Measurements from ENCODE around the gene GATA1.

The GATA1 gene

DNA sequence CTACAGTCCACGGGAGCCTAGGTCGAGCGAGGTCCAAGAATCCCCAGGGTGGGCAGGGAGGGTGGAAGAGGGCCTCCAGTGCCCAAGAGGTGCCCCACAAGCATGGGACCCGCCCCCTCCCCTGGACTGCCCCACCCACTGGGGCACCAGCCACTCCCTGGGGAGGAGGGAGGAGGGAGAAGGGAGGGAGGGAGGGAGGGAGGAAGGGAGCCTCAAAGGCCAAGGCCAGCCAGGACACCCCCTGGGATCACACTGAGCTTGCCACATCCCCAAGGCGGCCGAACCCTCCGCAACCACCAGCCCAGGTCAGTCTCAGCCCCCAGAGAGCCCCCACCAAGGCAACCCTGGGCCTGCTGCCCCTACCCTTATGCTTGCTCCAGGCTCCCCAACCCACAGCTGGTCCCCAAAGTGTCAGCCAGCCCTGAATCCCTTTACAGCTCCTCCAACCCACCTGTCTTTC, at the start of gene GATA1:
TSS of gene GATA1 (plus strand) at position 250 of the 460 bp plus-strand sequence. CDS start 4,520 bp downstream, outside the sequence.
- DNase-seq (ENCODE audit: low read depth in 2 of 2), result no peak

DNA sequence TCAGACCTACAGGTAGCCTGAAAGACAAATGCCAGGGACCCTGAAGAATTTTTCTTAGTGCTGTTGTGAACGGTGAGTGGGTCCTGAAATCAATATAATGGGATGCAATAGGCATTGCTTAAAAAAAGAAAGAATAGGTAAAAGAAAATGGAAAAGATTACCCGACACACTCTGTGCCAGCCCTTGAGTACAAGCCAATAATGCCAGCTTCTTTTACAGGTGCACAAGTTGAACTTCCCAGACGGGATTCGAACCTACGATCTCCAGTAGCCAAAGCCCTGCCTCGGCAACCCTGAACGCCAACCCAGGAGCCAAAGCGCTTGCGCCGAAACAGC, 49.5 kb upstream of the GATA1 start:
- DNase-seq (ENCODE audit: low read depth in 2 of 2), result no peak

DNA sequence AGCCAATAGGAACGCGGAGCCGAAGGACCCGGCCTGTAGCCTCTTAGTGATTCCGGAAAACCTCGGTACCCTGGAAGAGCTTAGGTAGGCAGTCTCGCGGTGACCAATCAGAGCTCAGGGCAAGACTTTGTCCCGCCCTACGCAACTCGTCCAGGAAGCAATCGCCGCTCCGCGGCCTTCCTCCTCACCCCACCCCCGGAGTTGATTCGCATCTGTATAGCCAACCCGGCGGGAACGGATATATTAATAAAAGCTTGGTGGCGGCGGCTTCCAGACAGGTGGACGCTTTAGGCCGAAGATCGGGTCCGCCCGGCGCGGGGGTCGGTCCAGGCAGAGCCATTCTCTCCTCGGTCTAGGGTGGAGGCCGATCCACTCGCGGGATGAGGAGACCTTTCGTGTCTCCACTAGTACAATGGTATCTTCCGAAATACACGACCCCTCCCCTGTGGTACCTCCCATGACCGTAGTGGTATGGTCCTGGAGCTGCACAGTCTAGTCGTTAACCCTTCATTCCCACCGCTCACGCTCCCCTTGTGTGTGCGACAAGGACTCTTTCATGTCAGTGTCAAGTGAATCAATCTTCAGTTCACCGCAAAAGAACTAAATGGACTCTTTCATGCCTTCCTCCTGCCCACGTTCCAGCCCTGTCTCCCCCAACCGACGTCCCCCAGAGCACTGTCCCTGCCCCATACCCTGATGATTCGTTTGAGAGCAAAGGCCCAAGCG, 49.0 kb upstream of the GATA1 start:
- DNase-seq (ENCODE audit: low read depth in 2 of 2), result peak; percentile 93 to 95

DNA sequence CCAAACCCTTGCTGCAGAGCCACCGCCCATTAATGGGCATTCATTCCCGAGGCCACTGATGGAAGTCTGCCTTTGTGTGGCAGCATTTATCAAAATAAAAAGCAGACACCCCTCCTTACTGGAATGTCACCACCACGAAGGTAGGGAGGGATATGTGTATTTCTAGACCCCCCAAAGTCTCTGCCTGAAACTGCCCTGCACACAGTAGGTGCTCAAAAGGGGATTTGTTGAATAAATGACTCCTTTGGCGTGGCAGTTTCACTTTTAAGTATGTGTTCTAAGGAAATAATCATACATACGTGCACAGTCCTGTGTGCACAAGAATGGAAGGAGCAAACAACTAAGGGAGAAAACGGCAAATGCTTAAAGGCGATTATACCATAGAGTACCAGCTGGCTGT, 48.5 kb upstream of the GATA1 start:
- no peak for DNase-seq (ENCODE audit: low read depth in 2 of 2)

DNA sequence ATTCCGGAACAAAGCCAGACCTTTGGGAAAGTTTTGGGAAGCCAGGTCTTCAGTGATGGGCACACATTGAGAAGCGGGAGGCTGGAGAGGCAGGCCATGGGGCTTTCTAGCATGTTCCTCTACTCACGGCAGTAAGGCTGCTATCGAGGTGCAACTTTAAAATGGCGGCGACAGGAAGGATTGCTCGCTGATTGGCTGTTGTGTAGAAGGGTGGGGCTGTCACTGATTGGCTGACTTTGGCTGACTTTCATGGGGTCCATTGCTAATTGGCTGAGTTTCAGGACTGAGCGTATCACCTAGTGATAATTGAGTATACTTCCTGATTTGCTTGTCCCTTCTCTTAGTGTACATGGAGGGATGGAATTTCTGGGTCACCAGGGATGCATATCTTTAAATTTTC, 44.6 kb upstream of the GATA1 start:
- no peak for DNase-seq (ENCODE audit: low read depth in 2 of 2)

DNA sequence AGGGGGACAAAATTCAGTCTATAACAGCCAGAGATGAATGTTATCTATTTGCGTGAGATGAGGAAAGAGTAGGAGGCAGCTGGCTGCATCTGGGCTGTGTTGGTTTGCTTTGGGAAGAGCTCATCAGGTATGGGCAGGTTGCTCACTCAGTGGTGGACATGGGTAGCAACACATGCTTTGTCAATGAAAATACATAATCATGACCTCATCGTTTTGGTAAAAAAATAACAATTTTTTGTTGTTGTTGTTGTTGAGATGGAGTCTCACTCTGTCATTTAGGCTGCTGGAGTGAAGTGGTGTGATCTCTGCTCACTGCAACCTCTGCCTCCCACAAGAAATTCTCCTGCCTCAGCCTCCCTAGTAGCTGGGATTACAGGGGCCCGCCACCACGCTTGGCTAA, 41.2 kb upstream of the GATA1 start:
- DNase-seq (ENCODE audit: low read depth in 2 of 2), result no peak

DNA sequence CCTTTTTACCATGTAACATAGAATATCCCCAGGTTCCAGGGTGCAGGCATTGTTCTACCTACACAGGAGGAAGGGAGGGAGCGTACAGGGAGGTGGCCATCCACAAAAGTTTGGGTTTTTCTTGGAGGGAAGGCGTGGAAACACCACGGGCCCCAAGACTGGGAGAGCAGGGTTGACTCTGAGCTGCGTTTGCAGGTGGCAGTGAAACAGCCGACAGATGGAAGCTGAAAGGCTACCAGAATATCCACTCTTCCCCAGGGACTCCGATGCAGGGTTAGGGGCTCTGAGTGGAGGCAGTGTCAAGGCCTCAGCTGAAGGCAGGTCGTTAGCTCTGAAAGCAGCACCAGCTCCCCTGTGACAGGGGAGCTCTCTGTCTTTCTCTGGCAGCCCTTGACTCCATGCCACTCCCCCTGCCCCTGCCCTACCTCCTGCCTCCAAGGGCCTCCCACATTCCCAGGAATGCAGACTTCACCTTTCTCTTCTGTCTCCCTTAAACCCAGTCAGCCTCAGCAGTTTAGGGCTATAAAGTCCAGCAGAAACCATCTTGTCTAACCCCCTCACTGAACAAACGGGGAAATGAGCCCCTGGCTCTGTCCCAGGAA, 38.9 kb upstream of the GATA1 start:
- DNase-seq (ENCODE audit: low read depth in 2 of 2), result no peak

- DNase-seq (ENCODE audit: low read depth in 2 of 2), result no peak
These were observed 37.2 kb upstream of the GATA1 start for GRCh38 chrX:48749182-48749581.

DNA sequence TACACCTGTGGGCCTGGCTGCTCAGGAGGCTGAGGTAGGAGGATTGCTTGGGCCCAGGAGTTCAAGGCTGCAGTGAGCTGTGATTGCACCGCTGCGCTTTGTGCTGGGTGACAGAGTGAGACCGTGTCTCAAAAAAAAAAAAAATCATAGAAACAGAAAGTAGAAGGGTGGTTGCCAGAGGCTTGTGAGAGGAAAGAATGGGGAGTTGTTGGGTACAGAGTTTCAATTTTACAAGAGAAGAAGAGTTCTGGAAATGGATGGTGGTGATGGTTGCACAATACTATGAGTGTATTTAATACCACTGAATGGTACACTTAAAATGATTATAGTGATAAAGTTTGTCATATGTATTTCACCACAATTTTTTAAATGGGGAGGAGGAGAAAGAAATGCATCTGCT, 35.0 kb upstream of the GATA1 start:
- DNase-seq (ENCODE audit: low read depth in 2 of 2), result no peak

DNA sequence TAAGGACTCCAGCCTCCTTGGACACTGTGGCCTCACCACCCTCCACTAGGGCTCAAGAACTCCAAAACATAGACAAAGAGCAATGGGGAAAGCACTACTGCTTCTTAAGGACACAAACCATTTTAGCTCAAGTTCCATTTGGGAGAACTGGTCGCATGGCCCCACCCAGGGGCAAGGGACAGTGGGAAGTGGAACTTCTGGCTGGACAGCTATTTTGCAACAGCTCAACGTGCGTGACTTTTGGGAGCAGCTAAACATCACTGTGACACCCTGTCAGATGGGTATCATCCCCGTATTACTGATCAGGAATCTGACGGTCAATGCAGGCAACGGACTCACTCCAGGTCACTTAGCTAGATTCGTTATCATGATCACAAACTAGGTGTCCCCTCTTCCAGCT, 33.9 kb upstream of the GATA1 start:
- DNase-seq (ENCODE audit: low read depth in 2 of 2), result no peak

GRCh38 chrX:48753708-48754228, 32.6 kb upstream of the GATA1 start:
- no peak for DNase-seq (ENCODE audit: low read depth in 2 of 2)

DNA sequence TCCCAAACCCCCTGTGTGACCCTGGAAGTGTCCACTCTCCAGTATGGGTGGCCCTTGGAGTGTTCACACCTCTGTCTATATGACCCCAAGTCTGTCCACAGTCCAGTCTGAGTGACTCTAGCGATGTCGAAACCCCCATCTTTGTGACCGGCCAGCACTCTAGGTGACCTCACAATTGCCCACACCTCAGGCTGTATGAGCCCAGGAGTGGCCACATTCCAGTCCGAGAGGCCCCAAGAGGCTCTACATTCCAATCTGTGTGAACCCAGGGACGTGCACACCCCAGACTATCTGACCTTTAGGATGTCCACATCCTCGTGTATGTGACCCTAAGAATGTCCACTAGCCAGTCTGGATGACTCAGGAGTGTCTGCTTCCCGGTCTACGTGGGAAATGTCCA, 32.2 kb upstream of the GATA1 start:
- DNase-seq (ENCODE audit: low read depth in 2 of 2), result no peak

DNA sequence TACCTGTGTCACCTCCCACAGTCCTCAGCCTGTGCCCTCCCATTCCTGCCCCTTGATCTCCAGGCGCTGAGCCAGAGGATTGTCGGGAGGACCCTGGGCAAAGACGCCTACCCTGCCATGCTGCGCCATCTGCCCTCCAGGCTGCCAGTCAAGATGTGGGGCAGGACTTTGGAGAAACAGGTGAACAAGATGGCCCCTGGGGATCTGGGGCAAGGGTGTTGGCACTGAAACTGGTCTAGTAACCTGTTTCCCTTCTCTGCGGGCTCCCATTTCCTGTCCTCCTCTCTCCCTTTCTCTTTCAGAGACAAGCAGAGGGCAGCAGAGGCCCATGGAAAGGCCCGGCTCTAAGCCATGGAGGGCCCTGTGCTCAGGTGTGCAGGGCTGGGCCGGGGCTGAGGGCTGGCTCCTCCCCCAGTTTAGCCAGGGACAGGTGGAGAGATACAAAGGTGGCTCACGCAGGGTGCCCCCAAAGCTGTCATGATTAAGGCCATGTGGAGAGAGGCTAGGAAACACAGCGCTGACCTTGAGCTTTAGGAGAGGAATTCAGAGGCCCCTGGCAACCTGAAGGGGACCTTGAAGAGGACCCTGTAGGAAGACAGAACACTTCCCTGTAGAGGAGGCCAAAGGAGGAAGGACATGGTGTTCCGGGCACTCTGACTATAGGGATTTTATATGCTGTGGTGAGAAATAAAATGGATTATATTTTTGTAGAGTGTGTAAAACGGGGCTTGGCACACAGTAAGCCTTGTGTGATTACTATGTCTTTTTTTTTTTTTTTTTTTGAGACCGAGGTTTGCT, 24.5 kb upstream of the GATA1 start, which contains the start of gene GLOD5:
TSS of gene GLOD5 (plus strand) at position 74 of the 798 bp plus-strand sequence. CDS start at position 118, 44 bp downstream.
- no peak for DNase-seq (ENCODE audit: low read depth in 2 of 2)

GRCh38 chrX:48769230-48769629, 17.2 kb upstream of the GATA1 start:
- no peak for DNase-seq (ENCODE audit: low read depth in 2 of 2)

GRCh38 chrX:48770296-48770695, 16.1 kb upstream of the GATA1 start:
- no peak for DNase-seq (ENCODE audit: low read depth in 2 of 2)

DNA sequence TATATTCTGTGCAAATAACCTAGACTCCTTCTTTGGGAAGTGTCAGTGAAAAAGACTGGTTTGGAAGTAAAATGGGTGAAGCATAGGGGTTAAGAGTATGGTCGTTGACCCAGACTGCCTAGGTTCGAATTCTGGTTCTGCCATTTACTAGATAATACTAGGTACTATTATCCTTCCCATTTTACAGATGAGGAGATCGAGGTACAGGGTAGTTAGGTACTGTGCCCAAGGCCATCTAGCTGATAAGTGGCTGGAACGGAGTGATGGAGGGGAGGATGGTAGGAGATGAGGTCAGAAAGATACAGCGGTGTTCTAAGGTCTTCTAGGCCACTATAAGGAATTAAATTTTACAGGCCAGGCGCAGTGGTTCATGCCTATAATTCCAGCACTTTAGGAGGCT, 13.8 kb upstream of the GATA1 start:
- DNase-seq (ENCODE audit: low read depth in 2 of 2), result no peak

- no peak for DNase-seq (ENCODE audit: low read depth in 2 of 2)
These were observed 9.5 kb upstream of the GATA1 start for GRCh38 chrX:48776818-48777439.

- DNase-seq (ENCODE audit: low read depth in 2 of 2), result no peak
These were observed 7.0 kb upstream of the GATA1 start for GRCh38 chrX:48779399-48779798.

DNA sequence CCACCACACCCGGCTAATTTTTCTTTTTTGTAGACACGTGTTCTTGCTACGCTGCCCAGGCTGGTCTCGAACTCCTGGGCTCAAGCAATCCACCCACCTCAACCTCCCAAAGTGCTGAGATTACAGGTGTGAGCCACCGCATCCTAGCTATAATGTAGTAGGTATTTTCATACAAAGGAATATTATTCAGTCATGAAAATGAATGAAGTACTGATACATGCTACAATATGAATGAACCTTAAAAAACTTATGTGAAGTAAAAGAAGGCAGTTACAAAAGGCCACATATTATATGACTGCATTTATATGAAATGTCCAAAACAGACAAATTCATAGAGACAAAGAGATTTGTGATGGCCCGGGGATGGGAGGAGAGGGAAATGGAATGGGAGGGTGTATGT, 4.7 kb upstream of the GATA1 start:
- DNase-seq (ENCODE audit: low read depth in 2 of 2), result no peak

DNA sequence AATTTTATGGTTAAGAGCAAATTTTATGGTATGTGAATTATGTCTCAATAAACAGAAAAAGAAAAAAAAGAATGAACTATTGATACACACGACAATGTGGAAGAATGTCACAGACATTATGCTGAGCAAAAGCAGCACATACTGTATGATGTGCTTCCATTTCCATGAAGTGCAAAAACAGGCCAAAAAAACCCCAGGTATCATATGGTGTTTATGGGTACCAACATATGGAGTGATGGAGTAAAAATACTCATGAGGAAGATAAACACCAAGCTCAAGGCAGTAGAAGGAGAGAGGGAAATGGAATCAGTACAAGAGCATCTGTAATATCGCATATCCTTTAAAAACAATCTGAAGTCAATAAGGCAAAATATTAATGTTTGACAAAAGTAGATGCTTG, 4.2 kb upstream of the GATA1 start:
- no peak for DNase-seq (ENCODE audit: low read depth in 2 of 2)

DNA sequence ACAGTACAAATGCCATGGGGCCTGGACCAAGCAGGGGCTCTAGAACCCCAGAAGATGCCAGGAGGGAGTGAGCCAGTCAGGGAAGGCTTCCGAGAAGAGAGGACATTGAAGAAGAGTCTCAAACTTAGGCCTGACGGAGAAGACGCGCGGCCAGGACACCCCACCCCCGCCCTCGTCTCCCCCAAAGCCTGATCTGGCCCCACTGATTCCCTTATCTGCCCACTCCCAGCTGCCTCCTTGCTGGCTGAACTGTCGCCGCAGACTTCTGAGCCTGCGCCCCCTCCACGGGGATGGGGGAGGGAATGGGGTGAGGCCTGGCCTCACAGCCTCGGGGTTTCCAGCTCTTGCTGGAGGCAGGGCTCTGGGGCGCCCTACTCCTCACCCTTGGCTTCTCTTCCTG, 3.6 kb upstream of the GATA1 start:
- DNase-seq (ENCODE audit: low read depth in 2 of 2), result no peak

- DNase-seq (ENCODE audit: low read depth in 2 of 2), result no peak
These were observed 1.7 kb upstream of the GATA1 start for GRCh38 chrX:48784726-48785125.

All from fibroblast of skin of left quadriceps (primary cell).